Osteoblast (primary cell): Measurements from ENCODE around the gene LRP3. TPM values are rescaled to one million over a fixed set of nuclear protein-coding genes. Genes with fewer than 3 reads are reported as not detected.

Experiments used
- DNase-seq: peaks from one replicate; pipeline ENCODE4 v3.0.0; 2011; ENCODE audit warnings: low spot score, mixed read lengths; ENCODE audit not compliant: insufficient read length; ENCODE audit errors: missing footprints
- H2AFZ ChIP-seq: 2 replicates; pipeline ENCODE4 v1.6.0; 2011; ENCODE audit warnings: mild to moderate bottlenecking, low read length
- H3K27ac ChIP-seq: 2 replicates; pipeline ENCODE4 v1.5.1; 2011; ENCODE audit warnings: mild to moderate bottlenecking, low read depth, low read length, moderate library complexity
- H3K27me3 ChIP-seq: 2 replicates; pipeline ENCODE4 v1.6.0; 2012; ENCODE audit warnings: mild to moderate bottlenecking, control low read depth, inconsistent platforms, low read length, moderate library complexity; ENCODE audit not compliant: insufficient read depth
- H3K36me3 ChIP-seq: 2 replicates; pipeline ENCODE4 v1.5.1; 2011; ENCODE audit warnings: mild to moderate bottlenecking, low read length, control low read depth, moderate library complexity; ENCODE audit not compliant: insufficient read depth
- H3K4me1 ChIP-seq: 2 replicates; pipeline ENCODE4 v1.5.1; 2011; ENCODE audit warnings: mild to moderate bottlenecking, low read length, control low read depth, moderate library complexity; ENCODE audit not compliant: insufficient read depth
- H3K4me2 ChIP-seq: 2 replicates; pipeline ENCODE4 v1.6.0; 2011; ENCODE audit warnings: mild to moderate bottlenecking, low read length; ENCODE audit not compliant: insufficient read depth
- H3K4me3 ChIP-seq: fragments of 200-600 bp; sonication (generic); 3 replicates; pipeline ENCODE4 v1.5.1; 2012; ENCODE audit warnings: mild to moderate bottlenecking, low read length, inconsistent platforms; ENCODE audit not compliant: insufficient read depth
- H3K79me2 ChIP-seq: 2 replicates; pipeline ENCODE4 v1.6.0; 2012; ENCODE audit warnings: mild to moderate bottlenecking, low read length, control low read depth, inconsistent platforms; ENCODE audit not compliant: insufficient read depth
- H3K9me3 ChIP-seq: 2 replicates; pipeline ENCODE4 v1.5.1; 2011; ENCODE audit warnings: low read depth, low read length, control low read depth
- H4K20me1 ChIP-seq: 2 replicates; pipeline ENCODE4 v1.6.0; 2012; ENCODE audit warnings: mild to moderate bottlenecking, low read length, control low read depth; ENCODE audit not compliant: insufficient read depth
- total RNA-seq: library from RNA; depleted of rRNA; stranded (reverse); fragments of >200 nt; gene quantifications from 2 replicates; pipeline ENCODE4 v1.2.3, GENCODE V29; 2012
- TF ChIP-seq, protein P1 (sequence below): IDR thresholded peaks from 2 replicates; pipeline ENCODE4 v1.5.1; 2011; ENCODE audit warnings: mild to moderate bottlenecking, low read depth, low read length, moderate library complexity; ENCODE audit errors: extremely low read depth

The LRP3 gene
- total RNA-seq, 1 donor: 38.4 TPM

DNA sequence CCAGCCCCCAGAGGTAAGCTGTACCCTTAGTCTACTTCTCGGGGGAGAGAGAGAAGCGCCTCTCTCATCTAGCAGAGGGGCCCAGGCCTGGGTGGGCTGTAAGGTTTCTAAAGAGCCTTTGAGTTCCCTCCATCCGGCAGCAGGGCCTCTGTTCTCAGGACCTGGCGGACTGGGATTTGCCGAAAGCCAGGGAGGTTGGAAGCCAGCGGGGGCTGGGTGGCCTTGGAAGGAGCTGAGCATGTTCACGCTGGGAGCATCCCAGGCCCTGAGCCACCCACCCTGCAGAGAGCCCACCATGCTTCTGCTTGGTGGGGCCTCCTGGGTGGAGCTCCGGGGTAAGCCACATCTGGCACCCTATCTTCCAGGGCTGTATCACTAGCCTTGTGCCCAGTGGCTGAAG is 23.8 kb downstream of the LRP3 start:
- H3K4me2 ChIP-seq: no peak overlapping the region
- H3K36me3 ChIP-seq: no peaks in the 10 kb centered on the region
- H4K20me1 ChIP-seq: no peaks in the 10 kb centered on the region
- no peaks in the 10 kb centered on the region for H3K4me1 ChIP-seq
- DNase-seq: no peak
- TF ChIP-seq, protein P1, sequence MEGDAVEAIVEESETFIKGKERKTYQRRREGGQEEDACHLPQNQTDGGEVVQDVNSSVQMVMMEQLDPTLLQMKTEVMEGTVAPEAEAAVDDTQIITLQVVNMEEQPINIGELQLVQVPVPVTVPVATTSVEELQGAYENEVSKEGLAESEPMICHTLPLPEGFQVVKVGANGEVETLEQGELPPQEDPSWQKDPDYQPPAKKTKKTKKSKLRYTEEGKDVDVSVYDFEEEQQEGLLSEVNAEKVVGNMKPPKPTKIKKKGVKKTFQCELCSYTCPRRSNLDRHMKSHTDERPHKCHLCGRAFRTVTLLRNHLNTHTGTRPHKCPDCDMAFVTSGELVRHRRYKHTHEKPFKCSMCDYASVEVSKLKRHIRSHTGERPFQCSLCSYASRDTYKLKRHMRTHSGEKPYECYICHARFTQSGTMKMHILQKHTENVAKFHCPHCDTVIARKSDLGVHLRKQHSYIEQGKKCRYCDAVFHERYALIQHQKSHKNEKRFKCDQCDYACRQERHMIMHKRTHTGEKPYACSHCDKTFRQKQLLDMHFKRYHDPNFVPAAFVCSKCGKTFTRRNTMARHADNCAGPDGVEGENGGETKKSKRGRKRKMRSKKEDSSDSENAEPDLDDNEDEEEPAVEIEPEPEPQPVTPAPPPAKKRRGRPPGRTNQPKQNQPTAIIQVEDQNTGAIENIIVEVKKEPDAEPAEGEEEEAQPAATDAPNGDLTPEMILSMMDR: no peak
- H3K27me3 ChIP-seq: peaks cover 3% of the 10 kb centered on the region
- H3K27ac ChIP-seq: no peak overlapping the region
- H3K9me3 ChIP-seq: no peaks in the 10 kb centered on the region
- no peaks in the 10 kb centered on the region for H3K79me2 ChIP-seq
- no peak overlapping the region for H3K4me3 ChIP-seq
- H2AFZ ChIP-seq: no peak overlapping the region

DNA sequence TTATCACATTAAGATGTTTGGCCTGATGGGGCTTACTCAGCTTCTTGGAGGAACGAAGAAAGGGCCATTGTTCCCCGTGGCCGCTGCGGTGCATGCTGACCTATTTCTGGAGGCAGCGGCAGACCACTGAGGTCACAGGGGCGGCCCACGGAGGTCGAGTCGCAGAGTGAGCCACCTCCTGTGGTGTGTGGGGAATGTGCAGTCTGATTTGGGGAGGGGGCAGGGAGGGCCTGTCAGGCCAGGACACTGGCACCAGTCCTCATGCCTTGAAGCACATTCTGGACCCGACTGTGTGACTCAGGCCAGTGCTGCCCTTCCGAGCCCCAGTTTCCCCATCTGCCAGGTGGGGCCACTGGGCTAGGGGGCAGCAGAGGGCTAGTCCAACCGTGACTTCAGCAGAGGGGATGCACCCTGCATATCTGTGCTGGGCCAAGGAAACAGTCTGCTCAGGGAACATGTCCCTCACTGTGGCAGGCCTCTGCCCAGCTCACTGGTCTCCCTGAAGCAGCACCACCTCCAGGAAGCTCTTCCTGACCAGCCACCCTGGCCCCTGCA is 25.2 kb downstream of the LRP3 start:
- no peak overlapping the region for H3K4me2 ChIP-seq
- H2AFZ ChIP-seq: no peak overlapping the region
- no peaks in the 10 kb centered on the region for H3K9me3 ChIP-seq
- H3K27ac ChIP-seq: no peak overlapping the region
- peaks cover 14% of the 10 kb centered on the region for H3K27me3 ChIP-seq
- no peaks in the 10 kb centered on the region for H3K36me3 ChIP-seq
- H3K4me1 ChIP-seq: no peaks in the 10 kb centered on the region
- no peaks in the 10 kb centered on the region for H3K79me2 ChIP-seq
- no peak overlapping the region for H3K4me3 ChIP-seq
- H4K20me1 ChIP-seq: no peaks in the 10 kb centered on the region
- TF ChIP-seq, protein P1: peak; percentile 17
- DNase-seq: no peak

DNA sequence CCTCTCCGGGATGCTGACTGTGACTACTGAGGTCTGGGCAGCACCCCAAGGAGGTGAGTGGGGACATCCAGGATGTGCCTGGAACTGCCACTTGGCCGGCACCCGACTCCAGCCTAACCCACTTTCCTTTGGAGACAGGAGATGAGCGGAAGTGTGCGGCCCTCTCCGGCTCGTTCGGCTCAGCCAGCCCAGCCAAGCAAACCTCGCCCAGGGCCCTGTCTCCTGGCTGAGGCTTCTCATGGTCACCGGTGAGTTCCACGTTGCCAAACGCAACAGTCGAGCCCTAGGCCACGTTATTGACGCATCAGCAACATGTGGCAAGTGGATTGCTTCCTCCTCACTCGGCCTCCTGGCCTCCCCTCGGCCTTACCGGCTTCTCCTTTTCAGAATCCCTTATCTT is 26.0 kb downstream of the LRP3 start:
- Histone ChIP-seq H3K79me2 (no peaks in the 10 kb centered on the region), H3K4me1 (no peaks in the 10 kb centered on the region), H3K9me3 (no peaks in the 10 kb centered on the region), H3K4me3 (no peak overlapping the region), H3K27me3 (peaks cover 22% of the 10 kb centered on the region), H3K4me2 (no peak overlapping the region), H3K36me3 (no peaks in the 10 kb centered on the region), H2AFZ (no peak overlapping the region), H4K20me1 (no peaks in the 10 kb centered on the region), H3K27ac (no peak overlapping the region)
- TF ChIP-seq, protein P1: no peak
- no peak for DNase-seq

DNA sequence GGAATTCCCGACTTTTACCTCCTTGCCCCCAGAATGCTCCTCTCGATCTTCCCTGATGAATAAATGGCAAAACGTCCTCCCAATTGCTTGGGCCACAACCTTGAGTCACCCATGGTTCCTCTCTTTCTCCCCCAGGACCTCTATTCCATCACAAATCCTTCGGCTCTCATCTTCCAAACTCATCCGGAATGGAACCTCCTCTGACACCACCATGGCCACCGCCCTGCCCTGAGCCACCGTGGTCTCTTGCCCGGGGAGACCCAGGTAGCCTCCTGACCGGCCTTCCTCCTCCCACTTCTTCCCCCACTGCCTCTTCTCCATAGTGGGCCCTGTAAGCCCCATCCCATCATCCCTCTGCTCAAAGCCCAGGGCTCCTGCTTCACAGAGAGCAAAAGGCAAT is 26.6 kb downstream of the LRP3 start:
- Histone ChIP-seq H3K9me3 (no peaks in the 10 kb centered on the region), H3K27ac (no peak overlapping the region), H3K79me2 (no peaks in the 10 kb centered on the region), H4K20me1 (no peaks in the 10 kb centered on the region), H2AFZ (no peak overlapping the region), H3K4me2 (no peak overlapping the region), H3K36me3 (no peaks in the 10 kb centered on the region), H3K4me1 (no peaks in the 10 kb centered on the region), H3K4me3 (no peak overlapping the region), H3K27me3 (peaks cover 27% of the 10 kb centered on the region)
- no peak for DNase-seq
- TF ChIP-seq, protein P1: no peak
